GM12865 (cell line): ENCODE results near the gene FADS3.

Source experiments
- DNase-seq: peaks from one replicate; pipeline ENCODE4 v3.0.0; 2010; ENCODE audit warnings: low read depth
- H3K4me3 ChIP-seq: 2 replicates; pipeline ENCODE4 v1.5.1; 2011; ENCODE audit warnings: mild to moderate bottlenecking, low read depth, low read length, control low read depth
- TF ChIP-seq, protein P1 (sequence below): IDR thresholded peaks from 2 replicates; pipeline ENCODE4 v1.5.1; 2011; ENCODE audit warnings: low read length, control low read depth, low read depth, inconsistent platforms; ENCODE audit not compliant: insufficient read depth; ENCODE audit errors: missing control alignments

FADS3 gene

DNA sequence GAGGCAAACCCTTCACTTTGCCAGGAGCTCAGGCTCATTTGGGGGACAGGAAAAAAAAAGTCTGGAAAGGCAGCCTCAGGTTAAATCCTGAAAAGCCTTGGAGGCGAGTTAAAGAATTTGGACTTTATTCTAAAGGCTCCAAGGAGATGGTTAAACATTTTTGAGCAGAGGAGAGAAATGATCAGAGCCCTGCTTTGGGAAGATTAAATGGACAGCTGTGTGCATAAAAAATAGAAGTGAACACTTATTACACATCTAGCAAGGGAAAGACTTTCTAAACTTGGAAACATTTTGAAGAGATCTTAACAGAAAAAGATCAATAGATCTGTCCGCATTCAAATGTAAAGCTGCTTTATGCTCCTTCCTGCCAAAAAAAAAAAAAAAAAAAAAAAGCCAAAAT is 34.4 kb upstream of the FADS3 start:
- TF ChIP-seq, protein P1, sequence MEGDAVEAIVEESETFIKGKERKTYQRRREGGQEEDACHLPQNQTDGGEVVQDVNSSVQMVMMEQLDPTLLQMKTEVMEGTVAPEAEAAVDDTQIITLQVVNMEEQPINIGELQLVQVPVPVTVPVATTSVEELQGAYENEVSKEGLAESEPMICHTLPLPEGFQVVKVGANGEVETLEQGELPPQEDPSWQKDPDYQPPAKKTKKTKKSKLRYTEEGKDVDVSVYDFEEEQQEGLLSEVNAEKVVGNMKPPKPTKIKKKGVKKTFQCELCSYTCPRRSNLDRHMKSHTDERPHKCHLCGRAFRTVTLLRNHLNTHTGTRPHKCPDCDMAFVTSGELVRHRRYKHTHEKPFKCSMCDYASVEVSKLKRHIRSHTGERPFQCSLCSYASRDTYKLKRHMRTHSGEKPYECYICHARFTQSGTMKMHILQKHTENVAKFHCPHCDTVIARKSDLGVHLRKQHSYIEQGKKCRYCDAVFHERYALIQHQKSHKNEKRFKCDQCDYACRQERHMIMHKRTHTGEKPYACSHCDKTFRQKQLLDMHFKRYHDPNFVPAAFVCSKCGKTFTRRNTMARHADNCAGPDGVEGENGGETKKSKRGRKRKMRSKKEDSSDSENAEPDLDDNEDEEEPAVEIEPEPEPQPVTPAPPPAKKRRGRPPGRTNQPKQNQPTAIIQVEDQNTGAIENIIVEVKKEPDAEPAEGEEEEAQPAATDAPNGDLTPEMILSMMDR, result no peak
- H3K4me3 ChIP-seq, result no peak overlapping the region
- no peak for DNase-seq

DNA sequence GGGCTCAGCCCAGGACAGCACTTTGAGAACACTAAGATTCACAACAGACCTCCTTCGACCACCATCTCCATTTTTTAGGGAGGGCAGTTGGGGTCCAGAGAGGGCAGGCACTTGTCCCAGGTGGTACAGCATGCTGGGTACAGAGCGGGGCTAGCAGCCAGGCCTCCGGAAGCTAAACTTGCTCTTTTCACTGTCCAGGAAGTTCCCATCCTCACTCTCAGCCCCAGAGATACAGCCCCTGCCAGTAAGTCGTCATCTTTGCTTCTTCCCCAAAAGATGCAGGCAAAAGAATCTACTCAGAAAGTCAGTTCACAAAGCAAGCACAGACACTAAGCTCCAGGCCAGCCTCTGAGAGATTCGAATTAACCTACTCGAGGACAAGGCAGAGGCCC is 32.7 kb upstream of the FADS3 start:
- no peak overlapping the region for H3K4me3 ChIP-seq
- TF ChIP-seq, protein P1, result no peak
- DNase-seq, result no peak

DNA sequence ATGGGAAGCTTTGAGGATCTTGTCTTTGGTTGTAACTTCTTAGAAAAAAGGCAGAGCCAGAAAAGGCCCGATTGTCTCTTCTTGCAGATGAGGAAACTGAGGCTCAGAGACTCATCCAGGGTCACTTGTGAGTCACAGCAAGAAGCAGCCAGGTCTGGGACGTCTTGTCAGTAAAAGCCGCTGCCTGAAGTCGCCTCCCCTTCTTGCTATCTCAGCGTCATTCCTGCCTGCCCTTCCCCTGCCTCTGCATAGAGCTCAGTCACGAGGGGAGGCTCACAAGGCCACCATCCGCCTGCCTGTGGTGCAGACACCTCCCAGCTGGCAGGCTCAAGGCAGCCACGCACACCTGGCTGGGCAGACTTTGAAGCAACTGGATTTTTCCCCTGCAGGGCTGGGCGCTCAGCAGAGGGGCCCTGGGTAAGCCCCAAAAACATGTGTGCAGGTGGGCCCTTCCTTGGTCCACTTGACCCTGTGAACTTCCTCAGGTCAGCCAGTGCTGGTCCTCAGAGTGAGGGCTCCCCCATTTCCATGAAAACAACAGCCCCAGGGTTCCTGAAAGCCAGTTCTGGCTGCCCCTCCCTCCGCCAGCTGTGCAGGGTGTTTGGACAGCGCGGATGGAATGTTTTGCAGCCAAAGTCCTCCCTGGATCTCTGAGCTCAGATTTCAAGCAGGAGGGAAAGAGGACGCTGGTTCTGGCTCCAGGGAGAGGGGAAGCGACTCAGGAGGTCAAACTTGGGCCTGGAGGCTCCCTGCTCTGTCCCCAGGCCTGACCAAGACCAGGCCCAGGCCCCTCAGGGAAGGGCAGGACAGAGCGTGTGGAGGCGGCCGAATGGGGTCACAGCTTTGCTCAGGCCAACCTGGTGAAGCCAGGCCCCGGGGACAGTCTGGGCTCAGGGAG is 32.1 kb upstream of the FADS3 start:
- DNase-seq, result no peak
- TF ChIP-seq, protein P1, result no peak
- no peak overlapping the region for H3K4me3 ChIP-seq

DNA sequence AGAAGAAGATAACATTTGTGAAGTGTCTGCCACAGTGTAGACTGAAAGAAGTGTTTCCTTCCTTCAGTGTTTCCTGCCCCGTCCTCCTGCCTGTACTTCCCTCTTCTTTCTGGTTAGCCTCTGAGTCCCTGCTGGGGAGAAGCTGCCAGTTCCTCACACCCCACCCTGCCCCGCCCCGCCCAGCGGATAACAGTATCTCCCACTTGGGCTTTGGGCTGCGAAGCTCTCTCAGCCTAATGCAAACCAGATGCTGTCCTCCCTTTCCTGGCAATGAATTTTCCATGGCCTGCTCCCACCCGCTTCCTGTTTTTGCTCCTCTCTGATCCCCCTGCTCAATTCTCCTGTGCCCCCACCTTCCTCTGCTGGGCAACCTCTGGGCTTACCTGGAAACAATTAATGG is 31.2 kb upstream of the FADS3 start:
- no peak for DNase-seq
- no peak overlapping the region for H3K4me3 ChIP-seq
- TF ChIP-seq, protein P1, result no peak

DNA sequence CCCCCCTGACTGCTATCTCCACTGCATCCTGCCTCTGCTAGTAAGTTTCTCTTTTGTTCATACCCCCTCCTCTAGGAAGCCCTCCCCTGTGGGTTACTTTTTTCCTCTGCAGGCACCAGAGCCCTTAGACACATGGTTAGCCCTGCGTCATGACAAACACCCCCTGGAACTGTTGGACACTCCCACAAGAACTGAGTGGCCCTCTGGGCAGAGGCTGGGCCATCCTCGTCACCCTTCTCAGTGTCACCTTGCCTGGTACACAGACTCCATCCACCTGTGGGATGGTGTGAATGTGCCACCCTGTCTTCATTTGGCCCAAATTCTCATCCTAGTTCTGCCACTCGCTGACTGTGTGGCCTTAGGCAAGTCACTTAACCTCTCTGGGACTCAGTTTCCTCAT is 30.1 kb upstream of the FADS3 start:
- no peak for DNase-seq
- H3K4me3 ChIP-seq, result no peak overlapping the region
- TF ChIP-seq, protein P1, result no peak

DNA sequence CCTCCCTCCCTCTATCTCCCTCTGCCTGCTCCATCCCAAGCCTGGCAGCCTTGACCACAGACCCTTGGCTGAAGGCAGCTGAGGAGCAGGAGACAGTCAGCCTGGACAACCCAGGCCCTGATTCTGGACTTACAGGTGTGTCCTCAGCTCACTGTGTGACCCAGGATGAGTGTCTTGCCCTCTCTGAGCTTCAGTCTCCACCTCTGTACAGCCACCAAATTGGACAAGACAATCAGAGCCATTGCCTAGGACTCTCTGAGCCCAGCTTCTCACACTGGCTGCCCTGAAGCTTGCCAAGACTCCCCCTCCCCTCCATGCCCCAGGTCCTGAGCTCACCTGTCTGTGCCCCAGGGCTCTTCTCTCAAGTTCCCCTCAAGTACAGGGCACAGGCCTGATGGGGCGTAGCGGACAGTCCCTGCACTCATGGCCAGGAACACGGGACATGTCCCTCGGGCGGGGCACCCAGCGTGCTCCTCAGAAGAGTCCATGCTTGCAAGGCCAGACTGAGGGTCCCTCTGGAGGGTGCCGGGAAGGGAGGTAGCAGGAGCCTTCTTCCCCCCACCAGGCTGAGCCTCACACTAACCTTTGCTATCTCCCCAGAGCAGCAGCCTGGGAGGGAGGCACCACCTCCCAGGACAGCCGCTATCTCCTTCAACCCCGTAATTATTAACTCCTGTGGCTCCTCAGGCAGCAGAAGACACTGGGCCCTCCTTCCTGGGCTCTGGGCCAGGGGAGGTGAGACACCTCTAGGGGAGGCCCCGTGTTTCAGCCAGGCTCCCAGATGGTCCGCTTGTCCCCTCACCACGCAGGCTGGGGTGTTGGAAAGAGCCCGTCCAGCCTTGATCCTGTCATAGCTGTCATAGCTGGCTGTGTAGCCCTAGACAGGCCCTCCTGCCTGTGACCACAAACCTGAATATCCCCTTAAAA is 28.6 kb upstream of the FADS3 start:
- H3K4me3 ChIP-seq, result no peak overlapping the region
- TF ChIP-seq, protein P1, result no peak
- DNase-seq, result no peak
